GM12892 (cell line): ENCODE data around the gene TTC22.
A peak's percentile ranks its signal among the peaks of the same experiment; 100 is the strongest.

ENCODE experiments used
- DNase-seq: peaks from one replicate; pipeline ENCODE4 v3.0.0; 2011; ENCODE audit not compliant: insufficient read length
- FAIRE-seq: peaks from 2 replicates; lab custom pipeline; 2011; peaks lifted over from hg19 to GRCh38; lab: Jason Lieb, UNC
- POLR2A ChIP-seq: IDR thresholded peaks from 2 replicates; pipeline ENCODE4 v1.6.1; 2011; ENCODE audit warnings: low read depth, low read length, control low read depth
- POLR2AphosphoS5 ChIP-seq: IDR thresholded peaks from 2 replicates; pipeline ENCODE4 v1.6.1; 2011; ENCODE audit warnings: low read depth, low read length, control low read depth
- TAF1 ChIP-seq: IDR thresholded peaks from 2 replicates; pipeline ENCODE4 v1.6.1; 2011; ENCODE audit warnings: low read depth, mild to moderate bottlenecking, control low read depth, low read length, borderline replicate concordance

TTC22 gene

DNA sequence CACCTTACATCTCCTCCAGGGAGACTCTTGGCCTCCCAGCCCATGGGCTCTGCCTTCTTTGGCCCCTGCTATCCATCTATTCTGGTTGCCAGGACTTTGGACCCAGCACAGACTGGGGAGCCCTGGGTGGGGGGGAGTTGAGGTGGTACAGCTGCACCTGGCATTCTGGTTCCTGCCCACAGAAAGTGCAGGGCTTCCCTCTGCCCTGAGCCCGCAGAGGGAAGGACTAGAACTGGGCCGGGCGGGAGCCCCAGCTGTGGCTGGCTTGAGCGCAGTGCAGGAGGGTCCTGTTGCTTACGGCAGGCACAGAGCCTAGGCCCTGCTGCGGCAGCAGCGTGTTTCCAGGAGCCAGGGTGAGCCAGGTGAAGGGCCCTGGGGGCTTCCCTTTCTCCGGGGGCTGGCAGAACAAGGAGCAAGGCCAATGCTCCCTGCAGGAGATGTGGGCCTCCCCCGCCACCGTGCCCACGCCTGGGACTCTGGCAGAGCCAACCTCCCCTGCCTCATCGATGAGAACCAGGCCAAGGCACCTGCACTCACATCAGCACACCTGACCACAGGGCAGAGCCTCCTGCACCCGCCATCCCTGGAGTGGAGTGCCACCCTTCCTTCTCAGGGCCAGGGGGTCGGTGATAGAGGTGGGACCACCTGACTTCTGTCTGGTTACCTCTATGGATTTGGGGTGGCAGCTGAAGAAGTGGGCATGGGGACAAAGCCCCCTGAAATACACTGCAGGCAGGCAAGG lies 52.9 kb downstream of the TTC22 start:
- no peak for DNase-seq
- FAIRE-seq: no peak
- TF ChIP-seq TAF1: no peak
- no peak for TF ChIP-seq POLR2A
- TF ChIP-seq POLR2AphosphoS5: no peak

DNA sequence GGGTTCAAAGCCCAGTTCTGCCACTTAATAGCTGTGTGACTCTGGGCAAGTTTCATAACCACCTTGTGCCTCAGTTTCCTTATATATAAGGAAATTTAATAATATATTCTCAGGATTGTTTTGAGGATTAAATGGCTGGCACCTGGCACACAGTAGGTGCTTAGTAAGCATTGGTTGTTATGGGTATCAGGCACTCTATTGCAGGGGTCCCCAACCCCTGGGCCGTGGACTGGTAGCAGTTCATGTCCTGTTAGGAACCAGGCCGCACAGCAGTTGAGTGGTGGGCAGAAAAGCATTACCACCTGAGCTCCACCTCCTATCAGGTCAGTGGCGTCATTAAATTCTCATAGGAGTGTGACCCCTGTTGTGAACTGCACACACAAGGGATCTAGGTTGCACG lies 55.3 kb downstream of the TTC22 start:
- no peak for FAIRE-seq

DNA sequence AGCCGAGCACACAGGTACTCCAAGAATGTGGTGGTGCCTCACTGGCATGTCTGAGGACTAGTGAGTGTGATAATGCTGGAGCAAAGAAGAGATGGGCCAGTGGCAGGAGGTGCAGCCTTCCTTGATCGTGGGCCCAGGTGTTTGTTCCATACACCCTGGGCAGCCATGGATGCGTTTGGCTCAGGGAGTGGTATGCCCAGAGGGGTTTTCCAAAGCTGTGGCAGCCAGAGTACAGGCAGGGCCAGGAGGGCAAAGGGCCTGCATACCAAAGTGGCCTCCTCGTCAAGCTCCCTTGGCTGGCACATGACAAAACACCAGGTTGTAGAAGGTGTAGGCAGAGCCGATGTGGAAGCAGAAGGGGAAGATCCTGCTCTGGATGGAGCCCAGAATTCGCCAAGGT lies 55.8 kb downstream of the TTC22 start:
- DNase-seq: no peak
- FAIRE-seq: no peak

More for the DNA sequence above, 55.3 kb downstream of the TTC22 start:
- no peak for DNase-seq
- no peak for TF ChIP-seq POLR2AphosphoS5
- TF ChIP-seq TAF1: no peak
- TF ChIP-seq POLR2A: no peak

DNA sequence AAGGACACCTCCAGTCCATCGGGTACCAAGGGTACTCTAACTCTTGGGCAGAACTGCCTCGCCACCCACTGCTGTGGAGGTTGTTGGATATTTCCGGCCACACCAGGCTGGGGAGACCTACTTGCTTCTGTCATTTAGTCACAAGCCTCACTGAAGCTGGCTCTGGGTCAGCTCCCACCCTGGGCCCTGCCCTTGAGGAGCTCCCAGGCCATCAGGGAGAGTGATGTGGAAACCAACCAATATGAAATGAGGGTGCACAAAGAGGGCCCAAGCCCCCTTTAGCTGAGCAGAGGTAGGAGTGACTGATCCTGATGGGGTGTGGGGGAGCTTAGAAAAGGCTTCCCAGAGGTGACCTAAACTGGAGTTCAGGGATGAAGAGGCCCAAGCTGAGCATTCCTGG lies 56.4 kb downstream of the TTC22 start:
- TF ChIP-seq POLR2A (no peak), TAF1 (no peak), POLR2AphosphoS5 (no peak)
- FAIRE-seq (no peak), DNase-seq (no peak)

More for the DNA sequence above, 55.8 kb downstream of the TTC22 start:
- TF ChIP-seq POLR2AphosphoS5: no peak
- no peak for TF ChIP-seq POLR2A
- TF ChIP-seq TAF1: no peak

- TF ChIP-seq POLR2AphosphoS5 (0 out of 2 replicates have a peak, but pooled peaks have one; percentile 44), POLR2A (no peak; the same call in 1 of the 2 replicates)
- DNase-seq (no peak), FAIRE-seq (no peak)
Measured at GRCh38 chr1:54743416-54744226, 57.5 kb downstream of the TTC22 start.

DNA sequence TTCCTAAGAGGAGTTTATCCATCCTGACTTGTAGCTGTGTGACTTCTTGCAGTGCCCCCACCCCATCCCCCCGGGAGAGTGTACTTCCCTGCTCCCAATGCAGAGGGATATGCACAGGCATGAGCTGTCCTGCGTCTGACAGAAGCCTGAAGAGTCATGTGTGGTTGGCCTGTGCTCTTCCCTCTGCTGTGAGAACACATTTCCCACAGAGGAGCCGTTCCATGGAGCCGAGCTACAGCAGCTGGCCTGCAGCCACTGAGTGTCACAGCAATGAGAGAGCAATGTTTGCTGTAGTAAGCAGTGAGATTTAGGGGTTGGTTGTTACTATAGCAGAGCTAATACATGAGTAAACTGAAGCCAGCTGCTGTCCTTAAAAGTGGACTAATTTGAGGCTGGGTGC lies 58.8 kb downstream of the TTC22 start:
- no peak for TF ChIP-seq TAF1
- no peak for TF ChIP-seq POLR2AphosphoS5
- no peak for TF ChIP-seq POLR2A
- DNase-seq (no peak), FAIRE-seq (no peak)

DNA sequence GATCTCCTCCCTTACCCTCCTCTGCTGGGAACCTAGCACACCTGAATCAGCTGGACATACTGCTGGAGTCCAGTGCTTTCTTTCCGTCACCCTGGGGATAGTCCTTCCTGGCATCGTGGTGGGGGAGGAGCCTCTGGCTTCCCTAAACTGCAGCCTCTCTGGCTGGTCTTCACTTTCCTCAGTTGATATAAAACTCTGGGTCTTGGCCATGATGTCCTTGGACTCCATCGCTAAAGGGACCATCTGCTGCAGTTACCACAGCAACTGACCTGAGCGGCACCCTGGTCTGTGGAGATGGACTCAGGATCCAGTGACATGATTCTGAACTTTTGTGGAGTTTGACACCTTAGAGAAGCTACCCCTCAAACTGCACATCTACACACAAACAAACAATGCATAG lies 59.6 kb downstream of the TTC22 start:
- DNase-seq: no peak
- TF ChIP-seq POLR2A (no peak), TAF1 (no peak), POLR2AphosphoS5 (no peak)
- no peak for FAIRE-seq

GRCh38 chr1:54738244-54738643 lies 62.9 kb downstream of the TTC22 start:
- TF ChIP-seq POLR2A: no peak
- no peak for TF ChIP-seq POLR2AphosphoS5
- no peak for TF ChIP-seq TAF1
- DNase-seq: no peak
- no peak for FAIRE-seq

GRCh38 chr1:54736685-54737084 lies 64.4 kb downstream of the TTC22 start:
- TF ChIP-seq POLR2A (no peak), POLR2AphosphoS5 (no peak), TAF1 (no peak)
- DNase-seq (no peak), FAIRE-seq (no peak)
